ENCODE data around the gene SEC61A1.

Gene SEC61A1

DNA sequence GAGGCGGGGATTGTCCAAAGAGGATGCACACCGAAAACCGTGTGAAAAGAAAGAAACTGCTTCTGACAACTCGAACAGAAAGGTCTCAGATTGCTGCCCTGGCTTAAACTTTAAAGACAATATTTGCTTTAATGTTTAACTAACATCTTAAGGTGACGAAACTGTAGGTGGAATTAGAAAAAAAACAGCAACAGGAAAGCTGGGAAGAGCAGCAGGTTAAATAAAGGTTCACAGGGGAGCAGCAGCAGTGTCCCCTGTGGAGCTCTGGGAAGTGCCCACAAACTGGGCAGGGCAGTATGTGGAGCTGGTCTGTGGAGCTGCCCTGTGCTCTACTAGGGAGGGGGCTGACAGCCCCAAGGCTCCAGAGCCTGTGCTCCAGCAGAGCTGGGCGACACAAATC lies 46.0 kb downstream of the SEC61A1 start:
- TF ChIP-seq, protein P1, sequence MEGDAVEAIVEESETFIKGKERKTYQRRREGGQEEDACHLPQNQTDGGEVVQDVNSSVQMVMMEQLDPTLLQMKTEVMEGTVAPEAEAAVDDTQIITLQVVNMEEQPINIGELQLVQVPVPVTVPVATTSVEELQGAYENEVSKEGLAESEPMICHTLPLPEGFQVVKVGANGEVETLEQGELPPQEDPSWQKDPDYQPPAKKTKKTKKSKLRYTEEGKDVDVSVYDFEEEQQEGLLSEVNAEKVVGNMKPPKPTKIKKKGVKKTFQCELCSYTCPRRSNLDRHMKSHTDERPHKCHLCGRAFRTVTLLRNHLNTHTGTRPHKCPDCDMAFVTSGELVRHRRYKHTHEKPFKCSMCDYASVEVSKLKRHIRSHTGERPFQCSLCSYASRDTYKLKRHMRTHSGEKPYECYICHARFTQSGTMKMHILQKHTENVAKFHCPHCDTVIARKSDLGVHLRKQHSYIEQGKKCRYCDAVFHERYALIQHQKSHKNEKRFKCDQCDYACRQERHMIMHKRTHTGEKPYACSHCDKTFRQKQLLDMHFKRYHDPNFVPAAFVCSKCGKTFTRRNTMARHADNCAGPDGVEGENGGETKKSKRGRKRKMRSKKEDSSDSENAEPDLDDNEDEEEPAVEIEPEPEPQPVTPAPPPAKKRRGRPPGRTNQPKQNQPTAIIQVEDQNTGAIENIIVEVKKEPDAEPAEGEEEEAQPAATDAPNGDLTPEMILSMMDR (IDR thresholded peaks at IDR 0.05) = no peak
- H3K79me2 ChIP-seq = no peaks in the 10 kb centered on the region
- H3K4me3 ChIP-seq (ENCODE audit: low read depth, low read length) = no peak overlapping the region
- no peaks in the 10 kb centered on the region for H3K27me3 ChIP-seq (ENCODE audit: control insufficient read depth, insufficient read depth, low read length)
- H3K36me3 ChIP-seq (ENCODE audit: control insufficient read depth, insufficient read depth, low read length) = no peaks in the 10 kb centered on the region
- H3K9me3 ChIP-seq (ENCODE audit: control insufficient read depth, low read length) = no peaks in the 10 kb centered on the region
- H3K27ac ChIP-seq = no peak overlapping the region
- no peak overlapping the region for H3K9ac ChIP-seq
- H2AFZ ChIP-seq = no peak overlapping the region
- H3K4me2 ChIP-seq (ENCODE audit: low read length) = no peak overlapping the region
- peaks cover 15% of the 10 kb centered on the region for H3K4me1 ChIP-seq

DNA sequence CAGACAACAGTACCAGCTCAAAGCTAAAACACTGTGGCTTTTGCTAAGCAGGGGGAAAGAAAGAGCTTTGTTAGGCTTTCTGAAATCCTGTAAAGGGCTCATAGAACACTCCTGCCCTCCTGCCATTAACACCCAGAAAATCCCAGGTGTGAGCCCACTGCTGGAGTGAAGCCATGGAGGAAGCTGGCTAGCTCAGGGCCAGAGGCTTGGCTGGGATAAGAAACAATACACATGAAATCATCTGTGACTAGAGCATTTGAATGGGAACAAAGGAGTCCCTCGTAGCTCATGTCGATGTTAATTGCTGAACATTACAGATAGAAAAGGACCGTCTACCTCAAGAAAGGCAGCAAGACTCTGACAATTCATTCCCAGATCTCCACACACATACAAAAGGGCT lies 47.9 kb downstream of the SEC61A1 start:
- TF ChIP-seq, protein P1 (IDR thresholded peaks at IDR 0.05) = no peak
- no peaks in the 10 kb centered on the region for H3K36me3 ChIP-seq (ENCODE audit: control insufficient read depth, insufficient read depth, low read length)

DNA sequence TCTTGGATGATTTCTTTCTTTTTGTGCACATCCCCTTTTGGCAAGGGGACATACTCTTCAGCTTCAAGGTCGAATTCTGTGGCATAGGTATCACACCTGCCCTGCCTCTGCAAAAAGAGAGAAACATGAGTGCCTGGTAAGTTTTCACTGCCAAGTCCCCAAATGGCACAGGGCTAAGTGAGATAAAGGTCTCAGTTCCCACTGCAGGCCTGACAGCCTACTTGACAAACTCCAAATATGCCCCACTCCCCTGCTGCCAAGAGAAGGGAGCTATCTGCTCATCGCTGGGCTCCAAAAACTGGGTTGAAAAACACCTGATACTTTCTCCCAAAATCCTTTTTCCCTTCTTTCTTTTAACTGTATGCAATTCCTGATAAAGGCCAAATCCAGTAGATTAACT lies 48.4 kb downstream of the SEC61A1 start:
- H3K79me2 ChIP-seq = no peaks in the 10 kb centered on the region
- H3K27ac ChIP-seq = peak overlapping the region; percentile 7
- H3K27me3 ChIP-seq (ENCODE audit: control insufficient read depth, insufficient read depth, low read length) = no peaks in the 10 kb centered on the region
- no peak overlapping the region for H3K4me3 ChIP-seq (ENCODE audit: low read depth, low read length)
- TF ChIP-seq, protein P1 (IDR thresholded peaks at IDR 0.05) = no peak
- no peaks in the 10 kb centered on the region for H3K9me3 ChIP-seq (ENCODE audit: control insufficient read depth, low read length)
- no peak overlapping the region for H3K4me2 ChIP-seq (ENCODE audit: low read length)
- H3K36me3 ChIP-seq (ENCODE audit: control insufficient read depth, insufficient read depth, low read length) = no peaks in the 10 kb centered on the region
- peaks cover 15% of the 10 kb centered on the region for H3K4me1 ChIP-seq
- no peak overlapping the region for H2AFZ ChIP-seq
- no peak overlapping the region for H3K9ac ChIP-seq

More for the DNA sequence above, 47.9 kb downstream of the SEC61A1 start:
- Histone ChIP-seq H3K4me3 (ENCODE audit: low read depth, low read length) (no peak overlapping the region), H2AFZ (no peak overlapping the region), H3K79me2 (no peaks in the 10 kb centered on the region), H3K4me1 (peaks cover 15% of the 10 kb centered on the region), H3K27ac (peak overlapping the region; percentile 7), H3K9ac (no peak overlapping the region), H3K9me3 (ENCODE audit: control insufficient read depth, low read length) (no peaks in the 10 kb centered on the region), H3K4me2 (ENCODE audit: low read length) (no peak overlapping the region), H3K27me3 (ENCODE audit: control insufficient read depth, insufficient read depth, low read length) (no peaks in the 10 kb centered on the region)

DNA sequence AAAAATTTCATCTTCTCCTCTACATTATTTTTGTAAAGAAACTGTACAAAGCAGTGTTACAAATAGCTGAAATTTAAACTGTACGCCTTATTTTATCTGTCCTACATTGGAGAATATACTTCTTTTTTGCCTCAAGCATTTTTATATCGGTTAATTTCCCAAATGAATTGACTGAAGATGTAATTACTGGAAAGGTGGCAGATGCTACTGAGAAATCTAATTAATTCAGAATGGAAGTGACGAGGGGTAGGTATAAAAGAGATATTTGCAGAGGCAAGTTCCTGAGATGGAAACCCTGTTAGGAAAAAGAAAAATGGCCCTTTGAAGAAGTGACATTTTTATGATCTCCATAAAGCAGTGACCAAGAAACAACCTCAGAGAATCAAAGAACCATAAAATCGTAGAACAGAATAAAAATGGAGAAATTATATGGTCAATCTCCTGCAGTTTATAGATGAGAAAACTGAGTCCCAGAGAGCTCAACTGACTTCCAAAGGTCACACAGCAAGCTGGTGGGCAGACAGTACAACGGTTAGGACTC lies 51.0 kb downstream of the SEC61A1 start:
- Histone ChIP-seq H3K4me3 (ENCODE audit: low read depth, low read length) (no peak overlapping the region), H3K9ac (no peak overlapping the region), H3K36me3 (ENCODE audit: control insufficient read depth, insufficient read depth, low read length) (no peaks in the 10 kb centered on the region), H3K27me3 (ENCODE audit: control insufficient read depth, insufficient read depth, low read length) (no peaks in the 10 kb centered on the region), H3K4me2 (ENCODE audit: low read length) (no peak overlapping the region), H3K27ac (no peak overlapping the region), H3K9me3 (ENCODE audit: control insufficient read depth, low read length) (no peaks in the 10 kb centered on the region), H3K79me2 (peaks cover 2% of the 10 kb centered on the region), H2AFZ (no peak overlapping the region), H3K4me1 (peaks cover 18% of the 10 kb centered on the region)
- TF ChIP-seq, protein P1 (IDR thresholded peaks at IDR 0.05) = no peak

DNA sequence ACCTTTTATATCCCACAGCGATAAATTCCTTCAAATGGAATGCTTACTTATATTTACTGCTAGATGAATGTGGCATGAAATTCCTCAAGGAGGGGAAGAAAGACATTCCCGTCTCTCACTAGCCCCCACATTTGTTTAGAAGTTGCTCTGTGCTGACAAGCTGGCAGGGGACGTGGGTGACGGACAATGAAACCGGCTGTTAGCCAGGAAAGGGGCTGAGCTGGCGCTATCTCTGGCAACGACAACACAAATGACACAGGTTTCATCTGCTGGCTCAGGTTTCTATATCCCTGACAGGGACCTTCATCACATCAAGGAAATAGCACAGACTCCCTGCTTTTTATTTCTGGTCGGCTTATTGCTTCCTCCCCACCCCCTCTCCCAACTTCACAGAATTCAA lies 55.6 kb downstream of the SEC61A1 start:
- H3K79me2 ChIP-seq = peaks cover 16% of the 10 kb centered on the region
- TF ChIP-seq, protein P1 (IDR thresholded peaks at IDR 0.05) = no peak
- H3K36me3 ChIP-seq (ENCODE audit: control insufficient read depth, insufficient read depth, low read length) = no peaks in the 10 kb centered on the region
- H3K27me3 ChIP-seq (ENCODE audit: control insufficient read depth, insufficient read depth, low read length) = no peaks in the 10 kb centered on the region
- H3K4me2 ChIP-seq (ENCODE audit: low read length) = peak overlapping the region; percentile 24
- H3K9ac ChIP-seq = no peak overlapping the region
- peak overlapping the region; percentile 21 for H3K4me3 ChIP-seq (ENCODE audit: low read depth, low read length)
- no peaks in the 10 kb centered on the region for H3K9me3 ChIP-seq (ENCODE audit: control insufficient read depth, low read length)
- H3K4me1 ChIP-seq = peaks cover 3% of the 10 kb centered on the region
- peak overlapping the region; percentile 45 for H2AFZ ChIP-seq
- peak overlapping the region; percentile 44 for H3K27ac ChIP-seq

All from parathyroid adenoma (tissue), 2 donors.